Loucy (cell line): ENCODE measurements around the gene TTC29.

ENCODE experiments used
- H2AFZ ChIP-seq: fragments of 200-600 bp; sonication (generic); 2 replicates; pipeline ENCODE4 v1.6.0; 2016; ENCODE audit warnings: antibody characterized with exemption, mild to moderate bottlenecking, low read length, moderate library complexity
- H3F3A ChIP-seq: fragments of 200-600 bp; 2 replicates; pipeline ENCODE4 v1.6.0; 2016; ENCODE audit warnings: antibody characterized with exemption, low read depth, mild to moderate bottlenecking
- H3K27me3 ChIP-seq: fragments of 200-600 bp; sonication (generic); 2 replicates; pipeline ENCODE4 v1.6.1; 2014; ENCODE audit warnings: low read length, mild to moderate bottlenecking; ENCODE audit not compliant: insufficient read depth, poor library complexity, severe bottlenecking
- H3K36me3 ChIP-seq: fragments of 200-600 bp; sonication (generic); 2 replicates; pipeline ENCODE4 v1.6.1; 2016; ENCODE audit warnings: low read length; ENCODE audit not compliant: insufficient read depth
- H3K4me1 ChIP-seq: fragments of 200-600 bp; sonication (generic); 2 replicates; pipeline ENCODE4 v1.5.1; 2014; ENCODE audit warnings: low read length, mild to moderate bottlenecking; ENCODE audit not compliant: insufficient read depth, poor library complexity, severe bottlenecking
- H3K4me2 ChIP-seq: fragments of 200-600 bp; sonication (generic); 2 replicates; pipeline ENCODE4 v1.6.0; 2014; ENCODE audit warnings: antibody characterized with exemption, low read length, low read depth, mild to moderate bottlenecking; ENCODE audit not compliant: poor library complexity, severe bottlenecking
- H3K4me3 ChIP-seq: fragments of 200-600 bp; sonication (generic); 2 replicates; pipeline ENCODE4 v1.5.1; 2014; ENCODE audit warnings: low read length, mild to moderate bottlenecking, mixed read lengths; ENCODE audit not compliant: poor library complexity, severe bottlenecking
- H3K79me2 ChIP-seq: fragments of 200-600 bp; sonication (generic); 2 replicates; pipeline ENCODE4 v1.6.1; 2014; ENCODE audit warnings: low read length; ENCODE audit not compliant: insufficient read depth
- H3K9ac ChIP-seq: fragments of 200-600 bp; sonication (generic); 2 replicates; pipeline ENCODE4 v1.6.0; 2014; ENCODE audit warnings: mild to moderate bottlenecking, low read depth, low read length, moderate library complexity; ENCODE audit not compliant: poor library complexity, severe bottlenecking
- H3K9me2 ChIP-seq: fragments of 200-600 bp; sonication (generic); replicated peaks from 2 replicates; pipeline ENCODE4 v1.6.1; 2016; ENCODE audit warnings: low read depth, low read length, mixed read lengths
- H3K9me3 ChIP-seq: fragments of 200-600 bp; sonication (generic); 2 replicates; pipeline ENCODE4 v1.6.1; 2014; ENCODE audit warnings: mild to moderate bottlenecking, antibody characterized with exemption, low read length, low read depth; ENCODE audit not compliant: insufficient read depth
- H4K20me1 ChIP-seq: fragments of 200-600 bp; sonication (generic); 2 replicates; pipeline ENCODE4 v1.6.0; 2014; ENCODE audit warnings: antibody characterized with exemption, low read length, mild to moderate bottlenecking; ENCODE audit not compliant: insufficient read depth, poor library complexity, severe bottlenecking
- CTCF ChIP-seq: fragments of 200-600 bp; sonication (generic); conservative IDR thresholded peaks from 2 replicates; pipeline ENCODE4 v1.5.1; 2014; ENCODE audit warnings: mild to moderate bottlenecking, antibody characterized with exemption, low read length
- EZH2phosphoT487 ChIP-seq: fragments of 200-600 bp; IDR thresholded peaks from 2 replicates; pipeline ENCODE4 v1.6.1; 2018; ENCODE audit warnings: antibody characterized with exemption, mild to moderate bottlenecking, moderate library complexity, borderline replicate concordance

The TTC29 gene

GRCh38 chr4:146972036-146972435, 26.4 kb upstream of the TTC29 start:
- no peaks in the 10 kb centered on the region for H3K9me3 ChIP-seq
- TF ChIP-seq CTCF (no peak), EZH2phosphoT487 (no peak)
- H3K4me1 ChIP-seq = peaks cover 28% of the 10 kb centered on the region
- H3F3A ChIP-seq = peaks cover 6% of the 10 kb centered on the region; the same call in 1 of the 2 replicates
- H4K20me1 ChIP-seq = no peaks in the 10 kb centered on the region
- no peak overlapping the region for H3K4me2 ChIP-seq
- no peak overlapping the region for H3K9ac ChIP-seq
- H3K4me3 ChIP-seq = no peak overlapping the region
- H2AFZ ChIP-seq = no peak overlapping the region
- no peaks in the 10 kb centered on the region for H3K36me3 ChIP-seq
- no peaks in the 10 kb centered on the region for H3K27me3 ChIP-seq
- H3K9me2 ChIP-seq = no peaks in the 10 kb centered on the region
- no peaks in the 10 kb centered on the region for H3K79me2 ChIP-seq

- Histone ChIP-seq H3K9ac (no peak overlapping the region), H2AFZ (0 out of 2 replicates have a peak overlapping the region, but pooled peaks have one; percentile 23), H3K36me3 (no peaks in the 10 kb centered on the region), H3K4me1 (peaks cover under 1% of the 10 kb centered on the region), H3K27me3 (no peaks in the 10 kb centered on the region), H3K4me2 (no peak overlapping the region), H4K20me1 (no peaks in the 10 kb centered on the region), H3K9me2 (no peaks in the 10 kb centered on the region), H3F3A (no peaks in the 10 kb centered on the region), H3K79me2 (no peaks in the 10 kb centered on the region), H3K9me3 (no peaks in the 10 kb centered on the region), H3K4me3 (no peak overlapping the region)
- no peak for TF ChIP-seq EZH2phosphoT487
- TF ChIP-seq CTCF = no peak
These were observed 23.5 kb upstream of the TTC29 start for GRCh38 chr4:146969126-146969525.

DNA sequence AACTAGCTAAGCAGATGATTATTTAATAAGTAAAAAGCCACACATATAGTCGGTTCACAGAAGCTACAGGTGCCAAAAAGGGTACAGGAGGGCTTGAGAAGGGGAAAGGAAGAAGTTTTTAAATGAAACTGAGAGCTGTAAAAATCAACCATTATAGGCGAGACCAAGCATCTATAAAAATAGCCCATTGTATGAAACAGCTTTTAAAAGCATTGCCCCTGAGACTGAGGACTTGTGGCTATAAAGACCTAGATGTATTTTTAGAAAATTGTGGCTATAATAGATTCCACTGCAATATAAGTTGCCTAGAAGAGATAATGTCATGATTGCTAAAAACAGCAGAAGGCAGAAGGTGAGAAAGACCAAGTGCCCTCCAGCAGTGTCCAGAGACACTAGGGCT, 15.0 kb upstream of the TTC29 start:
- H3K4me2 ChIP-seq = peak overlapping the region; percentile 32
- no peaks in the 10 kb centered on the region for H3F3A ChIP-seq
- no peaks in the 10 kb centered on the region for H3K9me3 ChIP-seq
- no peaks in the 10 kb centered on the region for H3K9me2 ChIP-seq
- no peak overlapping the region for H3K9ac ChIP-seq
- H3K27me3 ChIP-seq = no peaks in the 10 kb centered on the region
- peak overlapping the region; percentile 8; the same call in 1 of the 2 replicates for H2AFZ ChIP-seq
- no peaks in the 10 kb centered on the region for H3K36me3 ChIP-seq
- no peaks in the 10 kb centered on the region for H4K20me1 ChIP-seq
- H3K4me1 ChIP-seq = peaks cover 8% of the 10 kb centered on the region
- H3K4me3 ChIP-seq = no peak overlapping the region
- H3K79me2 ChIP-seq = no peaks in the 10 kb centered on the region
- TF ChIP-seq EZH2phosphoT487 = no peak

GRCh38 chr4:146959692-146960091, 14.0 kb upstream of the TTC29 start:
- Histone ChIP-seq H3K9ac (no peak overlapping the region), H3K27me3 (no peaks in the 10 kb centered on the region), H2AFZ (no peak overlapping the region), H4K20me1 (no peaks in the 10 kb centered on the region), H3K4me2 (peak overlapping the region; percentile 32), H3K36me3 (no peaks in the 10 kb centered on the region), H3K4me3 (no peak overlapping the region), H3K4me1 (peaks cover 8% of the 10 kb centered on the region), H3K9me3 (no peaks in the 10 kb centered on the region), H3F3A (no peaks in the 10 kb centered on the region), H3K9me2 (no peaks in the 10 kb centered on the region), H3K79me2 (no peaks in the 10 kb centered on the region)
- TF ChIP-seq CTCF = no peak
- no peak for TF ChIP-seq EZH2phosphoT487
